ENCODE measurements around the gene MYO5A.
A peak's percentile ranks its signal among the peaks of the same experiment; 100 is the strongest.
"Not testable (repeated sequence)": the region's sequence is repeated elsewhere in the genome, so short reads cannot be mapped to it uniquely, and the experiment has no call there.

Gene MYO5A

GRCh38 chr15:52417521-52417920 is 111.2 kb downstream of the MYO5A start:
- no peak for TF ChIP-seq CTCF (IDR thresholded peaks at IDR 0.05; ENCODE audit: low read depth, low read length)
- no peak for DNase-seq (ENCODE audit: extremely low read depth, low read depth)

GRCh38 chr15:52416566-52416965 is 112.1 kb downstream of the MYO5A start:
- DNase-seq (ENCODE audit: extremely low read depth, low read depth) = not testable (repeated sequence)

- no peak for DNase-seq (ENCODE audit: extremely low read depth, low read depth)
These were observed 113.1 kb downstream of the MYO5A start for GRCh38 chr15:52415628-52416027.

GRCh38 chr15:52414936-52415335 is 113.7 kb downstream of the MYO5A start:
- TF ChIP-seq CTCF (IDR thresholded peaks at IDR 0.05; ENCODE audit: low read depth, low read length) = no peak
- DNase-seq (ENCODE audit: extremely low read depth, low read depth) = no peak

More at GRCh38 chr15:52415628-52416027, 113.1 kb downstream of the MYO5A start:
- no peak for TF ChIP-seq CTCF (IDR thresholded peaks at IDR 0.05; ENCODE audit: low read depth, low read length)

- no peak for TF ChIP-seq CTCF (IDR thresholded peaks at IDR 0.05; ENCODE audit: low read depth, low read length)
- no peak for DNase-seq (ENCODE audit: extremely low read depth, low read depth)
These were observed 119.9 kb downstream of the MYO5A start for GRCh38 chr15:52408823-52409222.

- TF ChIP-seq CTCF (IDR thresholded peaks at IDR 0.05; ENCODE audit: low read depth, low read length) = no peak
- no peak for DNase-seq (ENCODE audit: extremely low read depth, low read depth)
These were observed 121.3 kb downstream of the MYO5A start for GRCh38 chr15:52407374-52407773.

- DNase-seq (ENCODE audit: extremely low read depth, low read depth) = peak; percentile 11
- TF ChIP-seq CTCF (IDR thresholded peaks at IDR 0.05; ENCODE audit: low read depth, low read length) = no peak
These were observed 122.1 kb downstream of the MYO5A start for GRCh38 chr15:52406601-52407000.

GRCh38 chr15:52405856-52406255 is 122.8 kb downstream of the MYO5A start:
- DNase-seq (ENCODE audit: extremely low read depth, low read depth) = no peak
- no peak for TF ChIP-seq CTCF (IDR thresholded peaks at IDR 0.05; ENCODE audit: low read depth, low read length)
